Kidney capillary endothelial cell (primary cell): ENCODE measurements around the gene MAD1L1.
"Not testable (repeated sequence)": the region's sequence is repeated elsewhere in the genome, so short reads cannot be mapped to it uniquely, and the experiment has no call there.

Experiments
- DNase-seq: peaks from one replicate; pipeline ENCODE4 v3.0.0-alpha.2; 2018; ENCODE audit warnings: low spot score

Gene MAD1L1

DNA sequence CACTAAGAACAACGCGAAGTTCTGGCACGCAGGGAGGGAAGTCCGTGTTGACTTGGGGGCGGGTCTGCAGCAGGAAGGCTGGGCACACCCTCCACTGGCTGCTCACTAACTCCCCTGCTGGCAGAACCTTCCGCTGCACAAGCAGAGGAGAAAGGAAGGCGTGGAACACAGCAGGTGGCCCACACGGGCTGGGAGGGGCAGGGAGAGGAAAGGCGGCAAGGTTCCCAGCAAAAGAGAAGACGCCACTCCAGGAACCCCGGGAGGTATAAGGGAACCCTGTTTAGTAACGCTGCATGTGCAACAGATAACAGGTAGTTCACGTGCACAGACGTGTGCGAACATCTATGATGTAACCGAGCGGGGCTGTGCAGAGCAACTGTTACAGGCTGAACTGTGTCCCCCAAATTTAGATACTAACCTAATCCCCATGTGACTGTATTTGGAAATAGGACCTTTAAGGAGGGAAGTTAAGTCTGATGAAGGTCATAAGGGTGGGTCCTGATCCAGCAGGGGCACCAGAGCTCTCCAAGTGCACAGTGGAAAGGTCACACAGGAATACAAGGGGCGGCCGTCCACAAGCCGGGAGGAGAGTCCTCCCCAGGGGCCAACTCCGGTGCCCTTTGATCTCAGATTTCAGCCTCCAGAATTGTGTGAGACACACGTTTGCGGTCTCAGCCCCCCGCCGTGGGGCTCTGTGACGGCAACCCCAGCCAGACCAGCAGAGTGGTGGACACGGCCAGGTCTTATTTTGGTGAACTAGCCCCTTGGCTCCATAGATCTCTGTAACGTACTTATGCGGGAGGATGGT lies 357.1 kb downstream of the MAD1L1 start:
- not testable (repeated sequence) for DNase-seq

DNA sequence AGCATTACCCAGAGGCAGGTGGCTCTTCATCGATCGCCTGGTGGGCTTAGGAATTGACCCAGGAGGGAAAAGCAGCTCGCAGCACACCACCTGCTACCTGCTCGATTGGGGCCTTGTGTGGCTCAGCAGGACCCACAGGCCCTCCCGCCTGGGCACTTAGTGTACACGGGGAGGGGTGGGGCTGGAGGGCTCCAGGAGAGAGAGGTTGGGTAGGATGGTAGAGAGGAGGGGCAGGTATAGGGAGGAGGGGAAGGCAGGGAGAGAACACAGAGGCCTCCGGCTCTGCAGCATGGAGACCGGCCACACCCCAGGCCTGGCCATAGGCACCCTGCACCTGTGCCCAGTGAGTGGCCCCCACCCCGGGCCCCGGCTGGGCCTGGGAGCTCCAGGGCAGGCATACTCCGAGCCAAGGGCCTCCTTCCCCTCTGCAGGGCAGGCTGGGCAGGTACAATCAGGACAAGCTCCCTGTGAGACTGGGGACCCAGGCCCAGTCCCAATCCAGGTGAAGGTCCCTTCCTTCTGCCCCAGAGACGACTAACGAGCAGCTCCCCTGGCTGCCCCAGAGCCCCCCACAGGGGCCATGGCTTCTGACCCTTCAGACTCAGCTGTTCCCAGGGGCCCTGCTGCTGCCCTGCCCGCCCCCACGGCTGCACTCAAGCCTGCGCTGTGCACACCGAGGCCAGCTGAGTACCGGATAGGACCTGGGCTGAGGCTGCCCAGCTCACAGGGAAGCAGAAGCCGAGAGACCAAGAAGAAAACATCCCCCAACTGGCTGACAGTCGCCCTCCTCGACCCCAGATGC lies 358.0 kb downstream of the MAD1L1 start:
- DNase-seq, result not testable (repeated sequence)

DNA sequence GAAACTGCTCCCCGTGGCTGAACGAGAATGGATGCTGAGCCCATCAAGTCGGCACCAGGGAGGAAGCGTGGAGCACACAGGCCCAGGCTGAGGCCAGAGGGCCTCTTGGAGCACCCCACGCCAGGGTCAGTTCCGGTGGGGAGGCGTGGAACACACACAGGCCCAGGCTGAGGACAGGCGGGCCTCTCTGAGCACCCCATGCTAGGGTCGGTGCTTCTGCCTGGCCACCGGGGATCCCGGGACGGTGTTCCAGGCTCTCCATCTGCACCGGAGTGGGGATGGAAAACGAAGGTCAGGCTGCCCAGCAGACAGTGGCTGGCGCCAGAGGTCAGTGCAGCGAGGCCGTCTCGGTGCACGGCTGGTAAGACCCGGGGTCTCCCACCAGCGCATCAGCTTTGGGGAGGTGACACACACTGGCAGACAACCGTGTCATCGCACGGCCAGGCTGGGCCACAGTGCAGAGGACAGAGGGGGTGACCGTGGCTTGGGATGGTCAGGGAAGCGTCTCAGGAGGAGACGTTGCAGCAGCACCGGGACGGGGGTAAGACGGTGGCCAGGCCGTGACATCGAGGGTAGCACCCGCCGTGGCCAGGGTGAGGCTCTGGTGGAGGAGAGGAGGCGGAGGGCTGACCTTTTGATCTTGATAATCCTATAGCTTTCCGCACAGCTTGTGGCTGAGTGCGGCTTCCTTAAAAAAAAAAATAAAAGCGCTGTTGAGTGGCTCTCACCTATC lies 358.7 kb downstream of the MAD1L1 start:
- DNase-seq, result no peak

DNA sequence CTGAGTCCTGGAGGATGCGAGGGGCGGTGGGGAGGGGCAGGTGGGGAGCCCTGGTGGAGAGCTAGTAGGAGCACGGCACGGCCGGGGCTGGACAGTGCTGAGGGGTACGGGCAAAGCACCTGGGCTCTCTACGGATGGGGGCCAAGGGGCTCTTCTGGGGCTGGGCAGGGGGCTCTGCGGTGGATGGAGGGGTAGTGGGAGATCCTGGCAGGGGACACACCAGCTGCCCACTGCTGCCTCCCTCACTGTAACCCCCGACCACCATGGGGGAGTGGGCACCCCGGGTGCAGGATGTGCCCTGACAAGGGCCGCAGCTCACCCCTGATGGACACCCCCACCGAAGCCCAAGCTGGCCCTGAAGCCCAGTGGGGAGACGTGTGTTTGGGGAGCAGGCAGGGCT lies 359.3 kb downstream of the MAD1L1 start:
- DNase-seq, result no peak

DNA sequence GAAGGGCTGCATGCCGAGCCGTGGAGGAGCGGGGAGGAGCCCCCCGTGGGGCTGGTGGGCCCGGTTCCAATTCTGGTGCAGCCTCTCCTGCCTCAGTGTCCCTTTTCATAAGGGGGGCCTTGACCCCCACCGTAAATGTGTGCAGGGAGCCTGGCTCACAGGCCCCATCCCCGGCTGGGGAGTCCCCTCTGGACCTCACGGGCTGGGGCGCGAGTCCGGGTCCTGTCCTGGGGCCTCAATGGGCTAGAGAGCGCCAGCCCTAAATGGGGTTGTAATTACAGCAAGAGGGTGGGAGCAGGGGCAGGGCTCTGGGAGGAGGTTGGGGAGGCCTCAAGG lies 359.7 kb downstream of the MAD1L1 start:
- DNase-seq, result no peak

DNA sequence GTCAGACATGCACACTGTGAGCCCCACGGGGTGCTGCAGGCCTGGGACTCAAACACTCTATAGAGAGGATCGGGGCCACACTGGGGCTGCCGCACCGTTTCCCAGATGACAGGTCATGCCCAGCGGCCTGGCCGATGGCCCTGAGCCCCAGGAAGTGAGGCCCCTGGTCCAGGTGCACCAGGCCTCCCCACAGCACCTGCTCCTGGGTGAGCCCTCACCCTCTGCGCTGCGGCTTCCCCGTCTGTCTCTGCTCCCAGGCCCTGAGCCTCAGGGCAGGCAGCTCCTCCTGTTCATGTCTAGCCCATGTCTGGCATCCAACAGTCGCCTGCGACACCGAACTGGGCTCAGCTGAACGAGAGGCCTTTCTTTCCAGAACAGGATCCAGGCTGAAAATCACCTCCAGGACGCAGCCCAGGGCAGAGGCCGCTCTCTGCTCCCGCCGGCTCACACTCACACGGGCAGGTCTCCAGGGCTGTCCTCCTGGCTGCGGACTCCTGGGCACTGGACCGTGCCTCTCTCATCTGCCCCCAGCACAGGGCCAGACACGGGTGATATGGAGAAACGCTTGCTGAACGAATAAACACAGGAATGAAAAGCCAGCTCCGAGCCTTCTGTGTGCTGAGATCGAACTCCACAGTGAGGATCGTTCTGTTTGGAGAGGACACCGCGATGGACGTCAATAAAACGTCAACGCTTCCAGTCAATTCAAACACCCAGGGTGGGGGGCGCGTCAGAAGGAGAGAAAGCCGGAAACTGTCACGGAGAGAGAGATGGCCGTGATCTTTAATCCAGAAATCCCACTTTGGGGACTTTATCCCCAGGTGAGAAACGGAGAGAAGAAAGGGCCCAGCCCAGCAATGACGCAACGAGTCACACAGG lies 360.3 kb downstream of the MAD1L1 start:
- DNase-seq, result no peak

DNA sequence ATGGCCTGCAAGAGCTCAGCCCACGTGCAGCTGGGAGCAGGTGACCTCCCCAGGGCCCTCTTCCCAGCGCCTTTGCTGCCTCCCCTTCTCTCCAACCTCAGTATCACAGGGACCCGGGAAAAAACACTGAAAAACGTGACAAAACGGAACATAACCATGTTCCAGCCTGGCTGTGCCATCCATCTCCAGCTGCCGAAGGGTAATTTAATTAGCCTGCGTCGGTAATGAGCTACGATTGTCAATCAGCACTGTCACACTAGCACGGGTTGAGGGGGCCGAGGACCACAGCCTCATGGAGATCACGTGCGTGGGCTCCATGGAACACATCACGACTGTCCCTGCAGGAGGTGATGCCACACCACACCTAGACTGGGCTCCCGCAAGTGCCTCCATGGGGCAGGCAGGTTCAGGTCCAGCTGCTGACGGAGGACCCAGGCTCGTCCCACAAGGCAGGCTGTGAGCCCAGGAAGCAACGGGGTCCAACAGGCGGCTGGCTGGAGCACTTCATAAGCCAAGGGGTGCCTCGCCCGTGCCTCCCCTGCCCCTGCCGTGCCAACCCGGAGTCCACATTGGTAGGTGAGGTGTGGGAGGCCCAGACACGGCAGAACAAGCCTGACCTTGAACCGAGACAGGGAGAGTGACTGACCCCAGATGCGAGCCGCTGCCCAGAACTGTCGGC lies 363.2 kb downstream of the MAD1L1 start:
- DNase-seq, result no peak

DNA sequence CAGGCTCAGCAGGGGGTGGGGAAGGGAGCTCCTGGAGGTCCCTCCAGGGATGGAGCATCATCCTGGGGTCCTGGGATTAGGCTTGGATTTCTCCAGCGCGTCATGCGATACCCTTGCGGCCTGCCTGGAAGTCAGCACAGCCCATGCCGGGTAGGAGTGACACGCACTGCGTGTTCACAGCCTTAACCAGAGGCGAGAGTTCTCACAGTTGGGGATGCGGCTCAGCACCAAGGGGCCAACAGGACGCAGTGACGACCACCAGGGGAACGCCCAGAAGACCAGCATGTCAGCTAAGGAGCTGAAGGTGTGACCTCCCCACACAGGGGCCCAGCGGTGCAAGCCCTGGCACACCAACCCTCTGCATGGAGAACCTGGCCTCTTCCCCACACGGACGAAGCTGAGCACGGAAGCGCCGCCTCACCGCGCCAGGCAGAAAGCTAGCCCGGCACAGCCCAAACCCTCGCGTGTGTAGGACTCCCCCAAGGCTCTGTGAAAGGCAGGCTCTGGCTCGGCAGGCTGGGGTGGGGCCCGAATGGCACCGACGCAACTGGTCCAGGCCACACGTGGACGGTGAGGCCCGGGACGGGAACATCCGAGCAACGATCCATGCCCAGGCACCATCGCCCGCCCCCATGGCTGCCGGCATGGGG lies 364.1 kb downstream of the MAD1L1 start:
- DNase-seq, result no peak

DNA sequence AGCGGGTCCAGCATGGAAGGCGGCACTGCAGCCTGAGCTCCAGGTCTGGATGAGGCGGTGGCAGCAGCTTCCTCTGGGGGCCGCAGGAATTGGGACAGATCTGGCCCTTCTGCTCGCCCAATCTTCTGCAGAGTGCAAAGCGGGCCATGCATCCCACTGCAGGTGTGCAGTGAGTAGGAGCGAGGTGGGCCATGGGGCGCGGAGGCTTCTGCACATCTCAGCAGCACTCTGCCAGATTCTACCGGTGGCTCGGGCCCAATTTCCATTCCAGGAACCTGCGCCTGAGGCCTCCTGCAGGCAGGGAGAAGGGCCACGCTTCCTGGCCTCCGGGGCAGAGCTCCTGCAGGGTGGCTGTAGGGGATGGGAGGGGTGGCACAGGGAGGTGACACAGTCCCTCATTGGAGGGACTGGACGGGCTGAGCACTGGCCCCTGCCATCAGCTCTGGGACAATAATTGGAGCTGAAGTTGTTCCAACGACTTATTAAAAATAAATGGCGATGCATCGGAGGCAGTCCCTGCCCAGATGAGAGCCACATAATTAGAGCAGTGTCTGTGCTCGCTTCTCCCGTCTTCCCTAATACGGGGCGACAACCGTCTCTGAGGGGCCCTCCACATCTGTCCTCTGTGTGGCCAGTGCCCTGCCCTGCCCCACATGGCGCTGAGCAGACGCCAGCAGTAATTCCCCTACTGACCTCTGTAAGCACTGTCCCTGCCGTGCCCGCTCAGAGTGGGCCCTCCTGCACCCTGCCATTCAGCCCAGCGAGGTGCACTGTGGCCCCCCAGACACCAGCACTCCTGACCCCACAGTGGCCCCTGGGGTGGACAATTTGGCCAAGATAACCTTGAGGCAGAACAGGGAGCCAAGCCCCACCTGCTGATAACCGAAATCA lies 365.1 kb downstream of the MAD1L1 start:
- no peak for DNase-seq

DNA sequence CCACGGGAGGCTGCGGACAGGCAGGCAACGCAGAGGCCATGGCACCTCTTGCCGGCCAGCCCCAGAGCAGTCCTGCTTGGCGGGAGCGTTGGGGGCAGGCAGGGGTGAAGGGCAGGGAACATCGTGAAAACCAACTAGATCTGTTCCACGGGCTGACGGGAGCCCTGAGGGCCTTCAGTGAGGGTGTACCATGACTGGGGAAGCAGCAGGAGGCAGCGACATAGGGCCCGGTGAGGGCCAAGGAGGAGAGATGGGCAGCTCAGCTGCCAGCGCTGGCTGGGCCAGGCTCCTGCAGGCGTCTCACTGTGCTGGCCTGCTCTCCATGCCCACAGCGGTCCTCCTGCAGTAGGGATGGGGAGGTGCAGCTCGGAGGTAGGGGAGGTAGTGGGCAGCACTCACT lies 366.1 kb downstream of the MAD1L1 start:
- no peak for DNase-seq

DNA sequence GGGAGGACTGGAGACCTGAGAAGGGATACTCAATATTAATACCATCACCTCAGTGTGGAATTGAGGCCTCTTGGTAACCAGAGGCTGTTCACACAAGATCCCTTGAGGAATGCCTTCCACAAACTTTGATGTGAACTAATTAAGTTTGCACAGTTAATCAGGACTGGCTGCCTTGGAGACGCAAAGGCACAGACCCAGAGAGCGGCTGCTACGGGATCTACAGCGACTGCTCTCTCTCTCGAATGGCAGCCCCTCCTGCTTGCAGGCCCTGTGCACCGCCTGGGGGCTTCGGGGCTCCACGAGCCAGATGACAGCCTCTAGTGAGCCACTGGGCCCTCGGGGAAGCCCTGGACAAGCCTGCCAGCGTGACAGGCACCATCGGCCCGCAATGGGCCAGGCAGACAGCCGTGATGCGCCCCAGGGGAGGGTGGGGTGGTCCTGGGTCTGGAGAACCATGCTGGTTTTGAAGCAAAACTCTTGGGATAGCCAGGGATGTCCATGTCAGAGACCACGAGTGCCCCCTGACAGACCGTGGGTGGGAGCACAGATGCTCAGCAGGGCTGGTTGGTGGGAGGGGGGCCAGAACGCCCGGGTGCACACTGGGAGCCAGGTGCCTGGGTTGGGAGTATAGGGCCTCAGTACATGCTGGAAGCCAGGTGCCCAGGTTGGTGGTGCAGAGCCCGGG lies 367.0 kb downstream of the MAD1L1 start:
- DNase-seq, result no peak

DNA sequence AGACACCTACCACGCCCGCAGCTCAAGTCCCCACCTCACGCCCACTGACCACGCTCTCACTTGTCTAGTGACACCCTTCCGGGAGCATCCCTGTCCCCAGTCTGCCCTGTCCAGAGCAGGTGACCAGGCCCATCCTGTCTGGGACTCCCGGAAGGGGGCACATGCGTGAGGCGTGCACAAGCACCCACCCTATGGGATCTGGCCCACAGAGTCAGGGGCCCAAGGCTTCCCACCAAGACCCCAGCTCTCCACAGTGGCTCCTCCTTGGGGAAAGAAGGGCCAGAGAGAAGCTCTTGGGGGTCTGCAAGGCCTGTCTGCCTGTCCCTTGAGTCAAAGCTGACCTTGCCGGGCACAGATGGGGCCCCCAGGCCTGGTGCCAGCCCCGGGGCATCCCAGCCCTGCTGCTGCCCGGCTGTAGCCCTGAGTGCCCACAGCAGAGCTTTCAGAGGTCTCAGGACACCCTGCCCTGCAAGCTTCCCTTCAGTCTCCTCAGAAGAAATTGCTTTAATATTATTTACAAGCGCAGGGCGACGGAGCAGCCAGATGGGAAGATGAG lies 367.7 kb downstream of the MAD1L1 start:
- no peak for DNase-seq

DNA sequence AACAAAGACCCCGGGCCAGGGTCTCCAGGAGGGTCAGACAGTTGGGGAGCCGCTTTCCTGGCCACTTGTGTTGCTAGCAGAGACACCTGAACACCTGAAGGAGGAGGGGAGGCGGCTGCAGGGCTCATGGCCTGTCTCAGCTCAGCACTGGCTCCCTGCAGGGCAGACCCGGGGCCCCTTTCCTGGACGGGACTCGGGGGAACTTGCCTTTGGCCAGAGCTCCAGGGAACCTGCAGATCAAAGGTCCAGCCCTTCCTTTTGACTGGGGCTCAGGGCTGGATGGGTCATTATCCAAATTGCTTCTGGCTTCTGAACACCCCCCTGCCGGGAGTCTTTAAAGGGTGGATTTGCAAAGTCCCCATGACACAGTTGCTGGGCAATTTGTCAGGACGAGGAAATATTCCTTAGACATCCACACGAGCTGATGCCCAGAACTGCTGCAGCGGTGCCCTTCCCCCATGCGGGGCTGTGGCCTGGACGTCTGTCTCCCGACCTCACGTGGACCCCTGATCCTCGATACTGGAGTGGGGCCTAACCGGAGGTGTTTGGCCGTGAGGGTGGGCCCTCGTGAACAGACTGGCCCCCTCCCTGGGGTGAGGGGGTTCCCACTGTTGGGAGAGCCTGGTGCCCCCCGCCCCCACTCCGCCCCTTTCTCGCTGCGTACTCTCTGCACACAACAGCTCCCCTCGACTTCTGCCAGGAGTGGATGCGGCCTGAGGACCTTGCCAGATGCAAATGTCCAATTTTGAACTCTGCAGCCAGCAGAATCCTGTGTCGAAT lies 368.4 kb downstream of the MAD1L1 start:
- no peak for DNase-seq

DNA sequence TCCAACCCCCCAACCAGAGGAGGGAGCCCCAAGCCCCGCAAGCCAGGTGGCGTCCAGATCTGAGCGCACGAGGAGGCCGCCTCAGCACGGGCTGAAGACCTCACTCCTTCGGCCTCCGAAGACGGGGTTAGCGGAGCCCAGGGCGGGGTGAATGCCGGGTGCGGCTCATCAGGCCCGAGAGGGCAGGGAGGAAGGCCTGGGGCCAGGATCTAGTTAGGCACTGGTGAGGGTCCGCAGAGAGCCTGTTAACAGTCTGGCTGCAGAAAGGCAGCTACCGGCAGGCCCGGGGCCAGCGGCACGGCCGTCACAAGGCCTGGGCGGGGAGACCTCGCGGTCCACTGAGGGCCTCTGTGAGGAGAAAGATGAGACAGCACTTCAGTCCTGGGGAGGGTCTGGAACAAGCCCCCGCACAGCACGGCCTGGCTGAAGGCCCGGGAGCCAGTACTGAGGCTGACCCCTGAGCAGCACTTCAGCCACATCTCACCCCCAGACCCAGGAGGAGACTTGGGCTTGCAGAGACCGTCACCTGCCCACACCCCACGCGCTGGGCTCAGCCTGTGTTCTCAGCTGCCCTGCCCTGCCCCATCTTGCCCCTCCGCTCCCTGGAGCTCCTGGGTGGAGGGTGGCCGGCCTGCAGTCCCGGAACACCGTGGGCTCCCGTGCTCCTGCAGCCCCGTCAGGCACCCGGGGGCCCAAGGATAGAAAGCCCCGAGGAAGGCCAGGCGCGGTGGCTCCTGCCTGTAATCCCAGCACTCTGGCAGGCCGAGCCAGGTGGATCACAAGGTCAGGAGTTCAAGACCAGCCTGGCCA lies 369.4 kb downstream of the MAD1L1 start:
- no peak for DNase-seq

DNA sequence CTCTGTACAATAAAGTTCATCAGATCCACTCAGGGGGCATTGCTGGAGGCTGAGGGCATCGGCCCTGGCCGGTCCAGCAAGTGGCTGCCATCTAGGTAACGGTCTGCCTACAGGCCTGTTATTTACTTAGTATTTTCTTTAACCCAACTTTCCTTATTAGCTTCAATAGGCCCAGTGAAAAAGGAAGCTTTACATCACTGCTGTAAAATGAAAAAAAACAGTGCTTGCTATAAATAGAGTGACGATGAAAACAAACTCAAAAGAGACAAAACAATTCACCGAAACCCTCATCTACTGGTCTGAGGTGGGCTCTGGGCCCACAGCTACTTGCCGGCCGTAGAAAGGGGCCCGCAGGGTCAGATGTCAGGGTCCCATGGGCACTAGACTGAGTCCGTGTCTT lies 370.2 kb downstream of the MAD1L1 start:
- no peak for DNase-seq

DNA sequence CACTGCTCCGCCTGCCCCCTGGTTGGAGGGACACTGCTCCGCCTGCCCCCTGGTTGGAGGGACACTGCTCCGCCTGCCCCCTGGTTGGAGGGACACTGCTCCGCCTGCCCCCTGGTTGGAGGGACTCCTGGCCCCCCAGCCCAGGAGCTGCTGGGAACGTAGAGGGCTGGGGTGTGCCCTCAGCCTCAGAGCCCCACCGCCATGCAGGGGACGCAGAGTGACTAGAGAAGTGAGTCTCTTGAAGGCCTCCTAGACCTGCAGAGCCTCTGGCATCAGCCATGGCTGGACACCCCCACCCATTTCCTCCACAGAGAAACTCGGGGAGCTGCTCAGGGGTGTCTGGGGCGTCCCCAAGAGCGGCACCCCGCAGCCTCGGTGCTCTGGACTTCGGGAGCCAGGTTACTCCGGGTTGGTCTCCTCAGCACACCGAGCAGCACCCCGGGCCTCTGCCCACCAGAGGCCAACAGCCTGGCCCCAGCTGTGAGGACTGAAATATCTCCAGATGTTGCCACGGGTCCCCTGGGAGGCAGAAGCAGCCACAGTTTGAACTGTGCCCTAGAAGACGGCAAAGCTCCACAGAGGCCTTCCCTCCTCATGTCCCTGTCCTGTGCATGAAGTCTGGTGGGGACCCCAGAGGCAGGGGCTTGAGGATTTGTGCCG lies 370.8 kb downstream of the MAD1L1 start:
- DNase-seq, result no peak
